Hepatocyte (in vitro differentiated cells): ENCODE data around the gene PLEKHA5. TPM values are rescaled to one million over a fixed set of nuclear protein-coding genes. Genes with fewer than 3 reads are reported as not detected.

Source experiments
- DNase-seq: peaks from one replicate; pipeline ENCODE4 v3.0.0-alpha.2; 2016; ENCODE audit warnings: low spot score
- H2AFZ ChIP-seq: fragments of 200-600 bp; sonication (generic); 2 replicates; pipeline ENCODE4 v1.6.0; 2016; ENCODE audit warnings: antibody characterized with exemption, mild to moderate bottlenecking
- H3K27ac ChIP-seq: fragments of 200-600 bp; sonication (generic); 2 replicates; pipeline ENCODE4 v1.5.1; 2016; ENCODE audit warnings: mild to moderate bottlenecking
- H3K27me3 ChIP-seq: fragments of 200-600 bp; sonication (generic); 2 replicates; pipeline ENCODE4 v1.6.1; 2016
- H3K36me3 ChIP-seq: fragments of 200-600 bp; sonication (generic); replicated peaks from 2 replicates; pipeline ENCODE4 v1.5.1; 2016; ENCODE audit warnings: low read depth; ENCODE audit not compliant: insufficient read depth
- H3K4me1 ChIP-seq: fragments of 200-600 bp; sonication (generic); 2 replicates; pipeline ENCODE4 v1.5.1; 2016; ENCODE audit warnings: mild to moderate bottlenecking, moderate library complexity; ENCODE audit not compliant: insufficient read depth
- H3K4me2 ChIP-seq: fragments of 200-600 bp; sonication (generic); 2 replicates; pipeline ENCODE4 v1.6.0; 2016
- H3K4me3 ChIP-seq: fragments of 200-600 bp; sonication (generic); 2 replicates; pipeline ENCODE4 v1.5.1; 2016; ENCODE audit warnings: mild to moderate bottlenecking
- H3K79me2 ChIP-seq: fragments of 200-600 bp; sonication (generic); 2 replicates; pipeline ENCODE4 v1.6.0; 2017; ENCODE audit warnings: mild to moderate bottlenecking
- H3K9me2 ChIP-seq: fragments of 200-600 bp; sonication (generic); replicated peaks from 2 replicates; pipeline ENCODE4 v1.6.0; 2017; ENCODE audit warnings: mild to moderate bottlenecking; ENCODE audit not compliant: insufficient read depth
- H3K9me3 ChIP-seq: fragments of 200-600 bp; sonication (generic); 2 replicates; pipeline ENCODE4 v1.5.1; 2016; ENCODE audit warnings: low read depth, mild to moderate bottlenecking
- H4K20me1 ChIP-seq: fragments of 200-600 bp; sonication (generic); 2 replicates; pipeline ENCODE4 v1.6.0; 2016; ENCODE audit warnings: mild to moderate bottlenecking; ENCODE audit not compliant: insufficient read depth, poor library complexity, severe bottlenecking
- CTCF ChIP-seq: fragments of 200-600 bp; sonication (generic); IDR thresholded peaks from 2 replicates; pipeline ENCODE4 v1.5.1; 2016; ENCODE audit warnings: antibody characterized with exemption, mild to moderate bottlenecking; ENCODE audit not compliant: poor library complexity
- EZH2 ChIP-seq: fragments of 200-600 bp; sonication (generic); IDR thresholded peaks from 2 replicates; pipeline ENCODE4 v1.6.1; 2016; ENCODE audit warnings: antibody characterized with exemption, mild to moderate bottlenecking, borderline replicate concordance
- EZH2phosphoT487 ChIP-seq: fragments of 200-600 bp; sonication (generic); IDR thresholded peaks from one replicate; pipeline ENCODE4 v1.6.1; 2018; ENCODE audit warnings: antibody characterized with exemption, mild to moderate bottlenecking, low read depth, moderate library complexity; ENCODE audit not compliant: unreplicated experiment, severe bottlenecking
- WGBS: methylation state at CpG from one replicate; pipeline ENCODE4 v1.1.6; 2016; ENCODE audit warnings: low lambda C conversion rate; ENCODE audit errors: missing lambda C conversion rate; 5-methylcytosine and 5-hydroxymethylcytosine counted together
- polyA plus RNA-seq: library from polyadenylated mRNA; unstranded; fragments of >200 nt; fragmentation: Nextera tagmentation; extraction: Ambion mirVana; gene quantifications from 2 replicates; pipeline ENCODE4 v1.2.1, GENCODE V29; 2016
- total RNA-seq: library from RNA; depleted of rRNA; stranded (reverse); fragments of >200 nt; gene quantifications from 2 replicates; pipeline ENCODE4 v1.2.3, GENCODE V29; 2014

The PLEKHA5 gene
- total and polyA plus RNA-seq, 2 experiments from 2014 or later: 32.2 to 39.6 TPM

- no peak for DNase-seq
- no peak overlapping the region for H3K4me2 ChIP-seq
- H3K79me2 ChIP-seq: peaks cover 83% of the 10 kb centered on the region
- no peak overlapping the region for H3K27ac ChIP-seq
- no peaks in the 10 kb centered on the region for H3K4me1 ChIP-seq
- no peaks in the 10 kb centered on the region for H3K27me3 ChIP-seq
- no peak overlapping the region for H2AFZ ChIP-seq
- no peaks in the 10 kb centered on the region for H3K36me3 ChIP-seq
- no peaks in the 10 kb centered on the region for H3K9me3 ChIP-seq
- no peak overlapping the region for H3K4me3 ChIP-seq
- 84% methylated on average over 8 of the region's 8 CpGs for WGBS
- TF ChIP-seq EZH2 (no peak), EZH2phosphoT487 (no peak), CTCF (peak; percentile 38)
- no peaks in the 10 kb centered on the region for H3K9me2 ChIP-seq
- H4K20me1 ChIP-seq: peaks cover 3% of the 10 kb centered on the region
These were observed 52.3 kb downstream of the PLEKHA5 start for GRCh38 chr12:19181666-19182426.

GRCh38 chr12:19183121-19183838 is 53.7 kb downstream of the PLEKHA5 start:
- no peak overlapping the region for H3K27ac ChIP-seq
- H3K79me2 ChIP-seq: peaks cover 84% of the 10 kb centered on the region
- TF ChIP-seq CTCF (peak; percentile 28), EZH2phosphoT487 (no peak), EZH2 (no peak)
- no peaks in the 10 kb centered on the region for H3K4me1 ChIP-seq
- WGBS: 95% methylated on average over 5 of the region's 5 CpGs
- H4K20me1 ChIP-seq: peaks cover 3% of the 10 kb centered on the region
- no peaks in the 10 kb centered on the region for H3K36me3 ChIP-seq
- H3K27me3 ChIP-seq: no peaks in the 10 kb centered on the region
- H3K4me3 ChIP-seq: no peak overlapping the region
- no peaks in the 10 kb centered on the region for H3K9me3 ChIP-seq
- H2AFZ ChIP-seq: no peak overlapping the region
- DNase-seq: peak; percentile 16
- no peaks in the 10 kb centered on the region for H3K9me2 ChIP-seq
- H3K4me2 ChIP-seq: no peak overlapping the region

GRCh38 chr12:19185262-19185929 is 55.9 kb downstream of the PLEKHA5 start:
- Histone ChIP-seq H3K4me2 (no peak overlapping the region), H3K4me1 (peaks cover 9% of the 10 kb centered on the region), H3K27me3 (no peaks in the 10 kb centered on the region), H3K9me2 (no peaks in the 10 kb centered on the region), H3K9me3 (no peaks in the 10 kb centered on the region), H3K27ac (no peak overlapping the region), H2AFZ (no peak overlapping the region), H3K36me3 (no peaks in the 10 kb centered on the region), H3K79me2 (peaks cover 88% of the 10 kb centered on the region), H3K4me3 (no peak overlapping the region), H4K20me1 (peaks cover 3% of the 10 kb centered on the region)
- no peak for DNase-seq
- WGBS: 47% methylated on average over 3 of the region's 3 CpGs
- TF ChIP-seq EZH2 (no peak), CTCF (no peak), EZH2phosphoT487 (no peak)
